GM13976 (cell line): ENCODE results near the gene TTBK1.
A peak's percentile ranks its signal among the peaks of the same experiment; 100 is the strongest.

ENCODE experiments used
- DNase-seq: peaks from one replicate; pipeline ENCODE4 v3.0.0; 2012; ENCODE audit warnings: low spot score
- in situ Hi-C: fragments of 300-500 bp; cut with MboI; formaldehyde crosslinking; loops from one replicate; pipeline ENCODE4 v1.12.0; 2022; ENCODE audit warnings: low sequenced_read_pairs, mixed read lengths, inconsistent platforms; ENCODE audit not compliant: unreplicated experiment
- TF ChIP-seq, protein P1 (sequence below): IDR thresholded peaks from 2 replicates; pipeline ENCODE4 v1.5.1; 2012; ENCODE audit warnings: borderline replicate concordance, mild to moderate bottlenecking; ENCODE audit not compliant: insufficient read depth; ENCODE audit errors: extremely low read depth, missing control alignments, control extremely low read depth

The TTBK1 gene

DNA sequence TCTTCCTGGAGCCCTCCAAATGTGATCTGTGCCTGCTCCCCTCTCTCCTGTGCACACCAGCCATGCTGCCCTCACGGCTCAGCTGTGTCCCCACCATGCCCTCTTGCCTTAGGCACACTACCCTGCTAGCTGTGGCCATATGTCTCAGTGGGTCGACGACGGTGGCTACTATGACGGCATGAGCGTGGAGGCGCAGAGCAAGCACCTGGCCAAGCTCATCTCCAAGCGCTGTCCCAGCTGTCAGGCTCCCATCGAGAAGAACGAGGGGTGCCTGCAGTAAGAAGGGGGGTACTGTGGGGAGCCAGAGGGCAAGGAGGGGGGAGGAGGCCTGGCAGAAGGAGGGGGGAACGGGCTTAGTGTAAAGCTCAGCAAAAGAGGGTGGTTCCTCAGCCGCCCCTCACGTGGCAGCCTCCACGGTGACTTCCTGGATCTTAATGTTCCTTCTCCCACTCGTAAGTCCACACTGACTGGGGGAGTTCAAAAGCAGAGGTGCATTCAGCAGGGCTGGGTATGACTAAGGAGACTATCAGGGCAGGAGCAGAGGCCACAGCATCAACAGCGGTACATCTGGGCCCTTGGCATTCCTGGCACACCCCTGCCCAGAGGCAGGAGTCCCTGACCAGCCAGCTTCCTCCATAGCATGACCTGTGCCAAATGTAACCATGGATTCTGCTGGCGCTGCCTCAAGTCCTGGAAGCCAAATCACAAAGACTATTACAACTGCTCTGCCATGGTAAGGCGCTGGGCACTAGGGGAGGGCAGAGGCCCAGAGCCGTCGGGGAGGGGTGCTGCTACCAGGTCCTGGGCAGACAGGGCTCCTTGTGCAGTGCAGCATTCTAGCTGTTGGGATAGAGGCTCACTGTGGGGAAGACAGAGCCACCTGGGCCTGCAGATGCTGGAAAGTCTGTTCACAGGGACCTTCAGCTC lies 22.0 kb upstream of the TTBK1 start:
- TF ChIP-seq, protein P1, sequence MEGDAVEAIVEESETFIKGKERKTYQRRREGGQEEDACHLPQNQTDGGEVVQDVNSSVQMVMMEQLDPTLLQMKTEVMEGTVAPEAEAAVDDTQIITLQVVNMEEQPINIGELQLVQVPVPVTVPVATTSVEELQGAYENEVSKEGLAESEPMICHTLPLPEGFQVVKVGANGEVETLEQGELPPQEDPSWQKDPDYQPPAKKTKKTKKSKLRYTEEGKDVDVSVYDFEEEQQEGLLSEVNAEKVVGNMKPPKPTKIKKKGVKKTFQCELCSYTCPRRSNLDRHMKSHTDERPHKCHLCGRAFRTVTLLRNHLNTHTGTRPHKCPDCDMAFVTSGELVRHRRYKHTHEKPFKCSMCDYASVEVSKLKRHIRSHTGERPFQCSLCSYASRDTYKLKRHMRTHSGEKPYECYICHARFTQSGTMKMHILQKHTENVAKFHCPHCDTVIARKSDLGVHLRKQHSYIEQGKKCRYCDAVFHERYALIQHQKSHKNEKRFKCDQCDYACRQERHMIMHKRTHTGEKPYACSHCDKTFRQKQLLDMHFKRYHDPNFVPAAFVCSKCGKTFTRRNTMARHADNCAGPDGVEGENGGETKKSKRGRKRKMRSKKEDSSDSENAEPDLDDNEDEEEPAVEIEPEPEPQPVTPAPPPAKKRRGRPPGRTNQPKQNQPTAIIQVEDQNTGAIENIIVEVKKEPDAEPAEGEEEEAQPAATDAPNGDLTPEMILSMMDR, result no peak
- in situ Hi-C loops, result no loop called here
- no peak for DNase-seq

DNA sequence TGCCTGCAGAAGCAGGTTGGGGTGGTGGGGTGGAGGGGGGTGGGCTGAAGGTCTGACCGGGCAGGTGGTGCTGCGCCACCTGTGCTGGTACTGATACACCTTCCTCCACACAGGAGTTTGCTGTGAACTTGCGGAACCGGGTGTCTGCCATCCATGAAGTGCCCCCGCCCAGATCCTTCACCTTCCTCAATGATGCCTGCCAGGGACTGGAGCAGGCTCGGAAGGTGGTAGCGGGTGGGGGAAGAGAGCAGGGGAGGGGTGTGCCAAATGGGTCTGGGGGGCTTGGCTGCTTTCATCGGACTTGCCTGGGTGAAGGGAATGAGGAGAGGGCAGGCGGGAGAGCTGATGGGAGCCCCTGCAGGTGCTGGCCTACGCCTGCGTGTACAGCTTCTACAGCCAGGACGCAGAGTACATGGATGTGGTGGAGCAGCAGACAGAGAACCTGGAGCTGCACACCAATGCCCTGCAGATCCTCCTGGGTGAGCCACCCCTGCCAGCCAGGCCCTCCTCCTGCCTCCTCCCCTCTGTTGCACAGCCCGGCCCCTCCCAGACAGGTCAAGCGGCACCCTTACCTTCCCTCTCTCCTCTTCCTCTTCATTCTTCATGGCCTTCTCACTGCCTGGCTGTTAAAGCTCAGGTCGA lies 20.7 kb upstream of the TTBK1 start:
- DNase-seq, result no peak
- in situ Hi-C loops, result no loop called here
- TF ChIP-seq, protein P1, result no peak

DNA sequence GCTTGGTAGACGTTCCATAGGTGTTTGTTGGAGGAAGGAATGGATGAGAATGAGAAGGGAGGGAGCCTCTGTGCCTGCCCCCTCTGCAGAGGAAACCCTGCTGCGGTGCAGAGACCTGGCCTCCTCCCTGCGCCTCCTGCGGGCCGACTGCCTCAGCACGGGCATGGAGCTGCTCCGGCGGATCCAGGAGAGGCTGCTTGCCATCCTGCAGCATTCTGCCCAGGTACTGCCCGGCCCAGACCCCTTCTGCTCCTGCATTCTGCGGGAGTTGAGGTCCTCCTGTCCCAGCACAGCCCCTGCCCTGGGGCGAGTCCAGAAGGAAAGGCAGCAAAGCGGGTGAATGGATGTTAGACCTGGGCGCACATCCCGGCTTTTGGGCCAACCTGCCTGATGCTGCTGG lies 20.1 kb upstream of the TTBK1 start:
- TF ChIP-seq, protein P1, result no peak
- in situ Hi-C loops, result no loop called here
- no peak for DNase-seq

GRCh38 chr6:43226192-43226851 lies 17.0 kb upstream of the TTBK1 start:
- DNase-seq, result no peak
- TF ChIP-seq, protein P1, result no peak
- in situ Hi-C loops, result no loop called here

- DNase-seq, result peak; percentile 90
- TF ChIP-seq, protein P1, result peak; percentile 94
- in situ Hi-C loops, result no loop called here
Observed at GRCh38 chr6:43228951-43229802, 14.1 kb upstream of the TTBK1 start, which contains the start of gene DNPH1. Gene DNPH1, minus strand, starts transcription at chr6:43229481. Its CDS starts 25 bp downstream, at chr6:43229456.
